Activated CD4-positive, CD25-positive, alpha-beta regulatory T cell treated with anti-CD3 and anti-CD28 coated beads, Interleukin-2, amount 50 U/mL, for 24 hours (primary cell): Measurements from ENCODE around the gene CMIP.

Experiments
- ATAC-seq, 2 donors: fragments of 150-1000 bp; cut with Tn5 transposase; one replicate each; pipeline ENCODE4 v1.10.0; 2021; ENCODE audit warnings: mild to moderate bottlenecking in 1 of 2, moderate library complexity in 1 of 2

CMIP gene

DNA sequence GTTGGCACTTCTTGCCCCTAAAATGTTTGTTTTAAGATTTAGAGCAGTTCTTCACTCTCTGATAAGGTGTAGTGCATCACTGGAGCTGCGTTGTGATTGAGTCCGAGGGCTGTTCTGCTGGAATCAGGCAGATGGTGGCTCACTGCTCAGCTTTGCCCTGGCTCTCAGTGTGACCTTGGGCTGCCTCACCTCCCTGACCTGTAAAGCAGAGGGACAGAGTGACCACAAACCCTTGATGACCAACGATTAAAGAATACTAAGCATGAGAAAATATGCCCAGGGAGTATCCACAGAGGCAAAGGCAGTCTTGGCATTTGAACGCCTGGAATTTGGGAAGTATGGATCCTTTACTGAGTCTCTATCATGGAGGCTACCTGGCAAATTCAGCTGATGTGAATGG, 18.1 kb downstream of the CMIP start:
- no peak for ATAC-seq

DNA sequence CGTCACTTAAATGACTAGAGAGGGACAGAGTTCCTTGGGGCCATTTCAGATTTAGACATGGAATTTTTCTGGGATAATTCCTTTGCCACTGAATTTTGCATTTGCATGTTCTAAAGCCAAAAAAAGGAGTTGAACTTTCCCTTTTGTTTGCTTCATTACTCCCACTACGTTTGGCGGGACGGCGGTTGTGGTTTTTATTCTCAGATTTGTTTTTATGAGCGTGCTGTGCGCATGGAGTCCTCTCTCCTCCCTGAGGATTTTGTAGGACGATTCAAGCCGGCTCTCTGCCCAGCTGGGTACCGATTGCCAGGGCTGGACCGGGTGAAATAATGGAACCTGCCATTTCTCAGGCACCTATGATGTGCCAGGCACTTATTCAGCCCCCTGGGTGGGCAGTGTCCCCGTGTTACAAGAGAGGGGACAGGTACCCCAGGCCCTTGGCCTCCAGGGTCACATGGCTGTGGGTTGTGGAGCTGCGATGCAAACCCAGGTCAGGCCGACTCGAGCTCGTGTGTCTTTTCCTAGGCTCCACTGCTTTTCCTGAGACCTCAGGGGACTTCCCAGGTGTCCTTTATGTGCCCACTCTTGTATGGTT, 18.8 kb downstream of the CMIP start:
- ATAC-seq, result no peak

DNA sequence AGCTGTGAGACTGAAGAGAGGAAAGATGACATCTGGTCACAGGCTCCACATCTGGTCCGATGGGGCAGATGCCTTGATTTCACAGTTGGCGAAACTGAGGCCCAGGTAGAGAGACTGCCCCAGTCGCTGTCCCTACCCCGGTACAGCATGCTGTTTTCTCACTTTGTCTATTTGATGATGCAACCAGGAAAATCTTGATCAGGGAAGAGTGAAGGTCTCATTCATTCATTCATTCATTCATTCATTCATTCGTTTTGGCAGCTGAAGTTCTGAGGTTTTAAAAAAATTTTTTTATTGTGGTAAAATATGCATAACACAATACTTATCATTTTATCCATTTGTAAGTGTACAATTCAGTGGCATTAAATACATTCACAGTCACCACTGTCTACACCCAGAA, 19.7 kb downstream of the CMIP start:
- ATAC-seq, result no peak

DNA sequence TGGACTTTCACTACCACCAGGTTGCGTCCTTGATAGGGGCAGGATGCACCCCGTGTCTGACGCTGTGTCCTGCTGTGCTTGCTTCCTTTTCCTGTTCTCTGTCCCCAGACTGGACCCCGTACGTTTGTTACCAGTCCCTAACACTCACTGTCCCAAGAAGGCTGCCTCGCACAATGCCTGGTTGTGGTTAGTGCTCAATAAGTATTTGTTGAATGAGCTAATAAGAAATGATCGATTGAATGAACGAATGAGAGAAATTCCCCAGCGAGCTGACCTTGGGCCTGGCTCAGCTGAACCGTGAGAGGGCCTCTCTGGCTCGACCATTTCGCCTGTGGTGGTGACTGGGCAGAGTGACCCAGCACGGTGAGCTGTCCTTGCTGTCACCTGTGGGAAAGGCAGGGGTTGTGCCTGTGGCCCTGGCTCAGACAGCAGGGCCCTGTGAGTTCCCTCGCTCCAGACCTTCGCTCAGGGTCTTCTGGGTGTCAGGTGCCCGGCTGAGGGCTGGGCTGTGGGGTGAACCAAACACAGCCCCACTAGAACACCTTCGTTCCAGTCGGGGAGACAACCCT, 20.9 kb downstream of the CMIP start:
- ATAC-seq, result no peak

DNA sequence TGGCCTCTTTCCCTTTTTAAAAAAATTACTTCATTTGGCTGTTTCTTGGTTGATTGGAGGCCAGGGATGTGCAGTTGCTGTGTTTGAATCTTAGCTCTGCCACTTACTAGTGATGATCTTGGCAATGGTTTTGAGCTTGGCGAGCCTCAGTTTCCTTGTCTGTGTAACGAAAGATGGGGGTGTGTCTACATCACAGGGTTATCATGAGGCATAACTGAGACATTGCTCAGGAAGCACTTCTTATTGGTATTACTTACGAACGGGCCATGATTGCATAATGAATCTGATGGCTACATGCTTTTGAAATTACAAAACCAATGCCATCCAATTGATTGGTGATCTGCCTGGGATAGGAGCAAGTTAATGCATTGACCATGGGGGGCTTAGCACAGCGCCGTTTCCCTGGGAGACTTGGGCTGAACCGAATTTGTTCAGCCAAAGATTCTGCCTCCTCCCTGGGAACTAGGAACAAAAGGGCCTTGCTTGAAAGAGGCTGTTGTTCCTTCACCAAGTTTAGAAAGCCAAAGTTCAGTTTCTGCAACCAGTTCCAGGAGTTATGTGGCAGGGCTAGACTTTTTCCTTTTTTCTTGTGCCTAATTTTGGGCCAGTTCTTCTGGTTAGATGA, 21.9 kb downstream of the CMIP start:
- ATAC-seq, result no peak

DNA sequence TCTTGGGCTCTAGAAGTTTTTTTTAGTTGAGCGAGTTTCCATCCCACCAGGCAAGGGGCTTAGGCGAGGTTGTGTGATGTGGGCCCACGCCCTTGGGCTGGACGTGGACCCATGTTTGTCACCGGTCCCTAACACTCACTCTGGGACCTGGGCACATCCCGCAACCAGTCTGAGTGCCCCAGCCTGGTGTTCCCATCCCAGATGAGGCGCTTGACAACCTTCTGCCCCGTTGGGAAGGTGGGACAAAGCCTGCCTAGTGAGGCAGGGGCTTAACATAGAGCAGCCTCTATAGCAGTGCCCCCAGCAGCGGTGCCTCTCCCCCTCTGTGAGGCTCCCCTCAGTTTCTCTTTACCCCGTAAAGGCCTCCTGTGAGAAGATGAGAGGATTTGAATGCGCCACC, 22.5 kb downstream of the CMIP start:
- ATAC-seq, result no peak

DNA sequence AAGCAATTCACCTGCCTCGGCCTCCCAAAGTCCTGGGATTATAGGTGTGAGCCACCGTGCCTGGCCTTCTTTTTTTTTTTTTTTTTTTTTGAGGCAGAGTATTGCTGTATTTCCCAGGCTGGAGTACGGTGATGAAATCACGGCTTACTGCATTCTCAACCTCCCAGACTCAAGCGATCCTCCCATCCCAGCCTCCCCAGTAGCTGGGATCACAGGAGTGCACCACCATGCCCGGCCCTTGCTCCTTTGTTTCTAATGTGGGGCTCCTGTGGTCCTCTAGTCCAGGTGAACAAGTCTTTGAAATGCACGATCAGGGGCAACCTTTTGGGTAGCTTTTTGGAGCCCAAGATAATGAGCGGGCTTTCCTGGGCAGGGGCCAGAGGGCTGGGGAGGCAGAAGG, 23.2 kb downstream of the CMIP start:
- no peak for ATAC-seq

DNA sequence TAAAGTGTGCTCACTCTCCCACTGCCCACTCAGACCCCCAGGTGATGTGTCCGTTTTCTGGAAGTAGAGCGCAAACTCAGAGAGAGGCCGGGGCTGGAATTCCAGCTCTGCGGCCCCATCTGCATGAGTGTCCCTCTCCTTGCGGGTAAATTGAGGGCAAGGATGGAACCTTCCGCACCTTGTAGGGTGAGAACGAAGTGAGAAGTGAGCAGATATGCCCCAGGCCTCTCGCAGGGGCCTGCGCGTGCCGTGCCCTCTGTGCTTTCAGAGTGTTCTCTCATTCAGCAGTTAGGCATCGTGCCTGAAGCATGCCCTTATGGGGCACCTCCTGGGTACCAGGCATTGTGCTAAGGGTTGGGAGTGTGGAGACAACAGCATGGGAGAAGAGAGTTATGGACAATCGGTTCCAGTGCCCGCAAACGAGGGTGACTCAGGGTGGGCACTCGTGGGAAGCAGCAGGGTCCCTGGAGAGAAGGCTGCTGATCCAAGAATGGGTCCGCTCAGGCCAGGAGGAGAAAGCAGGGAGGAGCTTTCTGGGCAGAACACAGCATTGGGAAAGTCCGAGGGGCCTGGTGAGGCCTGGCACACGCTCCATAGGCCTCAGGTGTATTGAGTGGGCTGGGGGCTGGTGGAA, 23.8 kb downstream of the CMIP start:
- no peak for ATAC-seq

DNA sequence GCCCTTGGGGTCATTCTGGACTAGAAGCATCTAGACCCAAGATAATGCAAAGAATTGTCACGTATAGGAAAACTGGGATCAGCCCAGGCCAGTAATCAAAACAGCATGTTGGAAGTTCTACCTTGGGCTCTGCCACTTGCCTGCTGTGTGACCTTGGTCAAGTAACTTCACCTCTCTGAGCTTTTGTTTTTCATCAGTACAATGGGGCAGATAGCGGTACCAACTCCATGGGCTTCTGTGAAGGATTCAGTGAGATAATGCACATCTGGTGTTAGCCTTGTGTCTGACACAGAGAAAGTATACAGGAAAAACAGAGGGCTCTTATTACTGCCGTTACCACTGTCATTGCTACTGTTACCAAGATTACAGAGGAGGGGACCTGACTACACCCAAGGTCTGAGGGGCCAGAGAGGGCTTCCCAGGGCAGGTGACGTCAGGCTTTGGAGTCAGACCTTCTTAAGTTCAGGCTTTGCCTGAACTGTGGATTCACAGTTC, 24.6 kb downstream of the CMIP start:
- ATAC-seq, result peak; percentile 33 to 50

DNA sequence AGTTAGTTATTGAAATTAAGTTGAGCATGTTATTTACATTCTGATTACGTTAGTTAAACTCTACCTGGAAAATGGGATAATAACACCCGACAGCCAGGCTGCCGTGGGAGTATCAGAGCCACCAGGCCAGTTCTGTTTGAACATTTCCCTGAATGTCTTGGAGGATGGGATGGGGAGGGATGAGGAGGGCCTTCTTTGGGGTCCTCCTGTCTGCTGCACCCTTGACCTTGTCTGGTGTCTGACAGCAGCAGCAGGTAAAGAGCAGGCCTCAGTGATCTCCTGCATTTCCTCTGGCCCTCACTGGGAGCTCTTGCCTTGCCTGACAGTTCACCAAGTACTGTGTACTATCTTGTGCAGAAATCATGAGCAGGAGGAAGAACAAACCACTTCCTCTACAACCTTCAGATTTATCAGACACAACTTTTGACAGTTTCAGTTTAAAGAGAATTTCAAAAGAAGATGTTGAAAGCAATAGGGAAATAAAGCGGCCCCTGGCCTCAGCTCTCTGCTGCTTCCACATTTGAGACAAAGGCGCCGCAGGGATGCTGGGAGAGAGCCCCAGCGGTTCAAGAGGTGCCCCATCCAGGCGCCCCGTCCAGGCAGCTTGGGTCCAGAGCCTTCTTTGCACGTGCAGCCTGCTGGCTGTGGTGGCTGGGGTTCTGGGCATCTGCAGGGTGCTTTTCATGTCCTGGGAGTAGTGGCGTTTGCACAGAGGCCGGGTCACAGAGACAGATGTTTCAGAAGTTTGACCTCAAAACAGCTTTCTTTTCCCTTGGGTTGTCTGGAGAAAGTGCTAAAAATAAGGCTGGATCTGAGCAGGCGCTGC, 25.3 kb downstream of the CMIP start:
- peak; percentile 77 to 82 for ATAC-seq

DNA sequence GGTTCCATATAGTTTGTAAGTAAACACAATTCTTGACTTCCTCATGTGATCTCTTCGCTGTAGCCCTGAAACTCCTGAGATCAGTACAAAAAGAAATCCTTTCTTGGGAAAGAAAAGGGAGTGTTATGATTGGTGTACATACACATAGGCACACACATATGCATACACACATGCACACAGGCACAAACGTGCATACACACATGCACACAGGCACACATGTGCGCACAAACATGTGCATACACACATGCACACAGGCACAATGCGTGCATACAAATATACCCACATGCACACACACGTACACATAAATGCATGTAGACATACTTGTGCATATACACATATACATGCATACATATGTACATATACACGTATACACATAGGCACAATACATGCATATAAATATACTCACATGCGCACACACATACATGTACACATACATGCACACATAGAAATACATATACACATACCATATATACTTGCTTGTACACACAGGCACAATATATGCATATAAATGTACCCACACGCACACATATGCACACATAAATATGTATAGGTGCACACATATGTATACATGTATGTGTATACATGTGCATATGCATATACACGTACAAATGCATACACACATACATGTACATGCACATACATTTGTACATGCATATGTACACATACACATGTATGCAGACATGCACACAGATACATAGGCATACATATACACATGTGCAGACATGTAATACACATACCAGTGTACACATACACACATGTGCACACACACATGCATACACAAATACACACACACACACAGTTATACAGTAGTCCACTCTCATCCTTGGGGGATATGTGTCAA, 26.4 kb downstream of the CMIP start:
- no peak for ATAC-seq

DNA sequence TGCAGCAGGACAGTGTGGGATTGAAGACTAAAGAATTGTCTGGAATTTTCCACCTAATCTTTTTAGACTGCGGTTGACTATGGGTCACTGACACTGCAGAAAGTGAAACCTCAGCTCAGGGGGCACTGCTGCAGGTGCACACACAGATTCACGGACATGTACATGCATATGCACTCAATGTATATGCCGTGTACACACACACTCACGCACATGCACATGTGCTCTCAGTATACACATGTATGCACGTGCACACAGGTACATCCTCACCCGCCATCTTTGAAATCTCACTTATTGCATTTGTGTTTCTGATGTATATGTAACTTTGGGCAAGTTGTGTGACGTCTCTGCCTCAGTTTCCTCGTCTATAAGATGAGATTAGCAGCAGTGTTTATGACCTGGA, 27.3 kb downstream of the CMIP start:
- ATAC-seq, result no peak

DNA sequence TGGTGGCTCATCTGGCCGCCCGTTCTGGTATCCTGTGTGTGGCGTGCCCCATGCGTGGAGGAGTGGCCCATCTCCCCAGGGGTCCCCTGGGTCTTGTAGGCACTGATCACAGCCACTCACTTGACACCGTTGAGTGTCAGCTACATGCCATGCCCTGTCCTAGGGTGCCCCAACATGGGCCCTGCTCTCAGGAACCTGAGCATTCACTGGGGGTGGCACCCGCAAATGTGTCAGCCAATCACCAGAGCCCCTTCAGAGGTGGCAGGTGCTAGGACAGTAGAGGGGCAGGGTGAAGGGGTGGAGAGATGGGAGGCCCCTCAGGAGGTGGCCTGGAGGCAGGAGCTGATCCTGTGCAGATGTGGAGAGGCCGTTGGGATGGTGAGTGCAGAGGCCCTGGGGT, 27.8 kb downstream of the CMIP start:
- ATAC-seq, result no peak

DNA sequence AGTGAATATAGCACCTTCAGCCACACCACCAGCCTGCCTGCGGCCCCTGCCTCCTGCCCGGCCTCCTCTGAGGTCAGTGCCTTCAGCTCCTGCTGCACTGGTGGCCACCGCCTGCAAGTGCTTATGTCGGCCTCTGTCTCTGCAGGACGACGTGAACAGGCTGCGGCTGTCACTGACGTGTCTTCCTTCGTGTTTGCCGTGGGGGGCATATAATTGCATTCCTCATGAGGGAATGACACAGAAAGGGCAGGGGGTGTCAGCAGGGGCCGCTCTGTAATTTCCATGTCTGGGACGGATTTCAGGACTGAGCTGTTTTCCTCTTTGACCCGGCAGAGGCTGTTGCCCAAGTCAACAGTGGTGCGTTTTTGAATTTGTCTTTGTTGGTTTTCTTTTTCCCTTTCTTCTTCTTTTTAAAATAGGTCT, 28.5 kb downstream of the CMIP start:
- ATAC-seq, result no peak

DNA sequence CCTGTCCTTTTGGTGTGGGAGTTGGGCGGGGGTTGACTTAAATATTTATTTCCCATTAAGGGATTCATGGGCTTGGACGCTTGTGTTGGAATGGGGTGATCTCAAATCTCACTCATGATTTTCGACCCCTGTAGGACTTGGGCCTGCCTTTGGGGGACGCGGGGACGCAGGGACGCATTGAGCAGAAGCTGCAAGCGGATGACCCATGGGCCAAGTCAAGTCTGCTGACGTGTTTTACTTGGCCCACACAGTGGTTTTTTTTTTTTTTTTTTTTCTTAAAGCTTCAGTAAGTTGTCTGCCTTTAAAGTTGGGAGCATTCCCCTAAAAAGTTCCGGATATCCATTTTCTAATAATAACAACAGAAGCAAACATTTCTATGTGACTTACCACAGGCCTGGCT, 28.9 kb downstream of the CMIP start:
- no peak for ATAC-seq

DNA sequence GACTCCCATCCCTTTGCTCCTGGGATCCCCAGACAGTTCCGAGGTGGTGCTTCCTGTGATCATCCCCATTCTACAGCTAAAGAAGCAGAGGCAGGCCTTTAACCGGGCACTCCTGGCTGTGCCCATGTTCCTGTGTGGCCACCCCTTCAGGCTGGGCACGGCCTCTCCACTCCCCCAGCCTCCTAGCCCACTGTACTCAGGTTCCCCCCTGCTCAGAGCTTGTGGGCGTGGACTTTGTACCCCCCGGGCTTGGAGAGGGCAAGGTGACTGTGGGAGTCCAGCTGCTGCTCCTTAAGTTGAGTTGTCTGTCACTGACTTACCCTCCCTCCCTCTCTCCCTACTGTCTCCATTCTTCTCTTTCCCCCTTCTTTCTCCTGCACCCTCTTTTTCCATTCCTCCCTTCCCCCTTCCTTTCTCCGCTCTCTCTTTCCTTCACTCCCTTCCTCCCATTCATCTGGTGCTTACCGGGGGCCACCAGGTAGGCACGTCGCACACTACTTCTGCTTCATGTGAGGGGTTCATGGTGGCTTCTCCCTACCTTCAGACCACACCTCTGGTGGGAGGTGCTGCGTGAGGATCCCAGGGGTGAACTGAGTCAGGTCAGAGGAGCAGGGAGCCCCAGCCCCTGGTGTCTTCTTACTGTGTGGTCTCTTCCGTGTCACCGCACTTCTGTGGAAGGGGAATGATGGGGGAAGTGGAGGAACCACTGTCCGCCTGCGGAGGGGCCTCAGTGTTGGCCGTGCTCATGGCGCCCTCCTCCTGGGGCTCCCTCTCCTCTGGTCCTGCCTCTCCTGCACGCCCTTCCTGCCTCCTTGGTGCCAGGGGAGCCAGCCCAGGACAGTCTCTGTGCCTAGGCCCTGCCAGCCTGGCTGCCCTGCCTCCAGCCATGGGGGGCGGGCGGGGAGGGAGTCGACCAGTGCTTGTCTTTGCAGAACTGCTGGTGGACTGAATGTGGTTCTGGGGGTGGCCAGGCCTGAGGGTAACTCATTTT, 29.7 kb downstream of the CMIP start:
- no peak for ATAC-seq

DNA sequence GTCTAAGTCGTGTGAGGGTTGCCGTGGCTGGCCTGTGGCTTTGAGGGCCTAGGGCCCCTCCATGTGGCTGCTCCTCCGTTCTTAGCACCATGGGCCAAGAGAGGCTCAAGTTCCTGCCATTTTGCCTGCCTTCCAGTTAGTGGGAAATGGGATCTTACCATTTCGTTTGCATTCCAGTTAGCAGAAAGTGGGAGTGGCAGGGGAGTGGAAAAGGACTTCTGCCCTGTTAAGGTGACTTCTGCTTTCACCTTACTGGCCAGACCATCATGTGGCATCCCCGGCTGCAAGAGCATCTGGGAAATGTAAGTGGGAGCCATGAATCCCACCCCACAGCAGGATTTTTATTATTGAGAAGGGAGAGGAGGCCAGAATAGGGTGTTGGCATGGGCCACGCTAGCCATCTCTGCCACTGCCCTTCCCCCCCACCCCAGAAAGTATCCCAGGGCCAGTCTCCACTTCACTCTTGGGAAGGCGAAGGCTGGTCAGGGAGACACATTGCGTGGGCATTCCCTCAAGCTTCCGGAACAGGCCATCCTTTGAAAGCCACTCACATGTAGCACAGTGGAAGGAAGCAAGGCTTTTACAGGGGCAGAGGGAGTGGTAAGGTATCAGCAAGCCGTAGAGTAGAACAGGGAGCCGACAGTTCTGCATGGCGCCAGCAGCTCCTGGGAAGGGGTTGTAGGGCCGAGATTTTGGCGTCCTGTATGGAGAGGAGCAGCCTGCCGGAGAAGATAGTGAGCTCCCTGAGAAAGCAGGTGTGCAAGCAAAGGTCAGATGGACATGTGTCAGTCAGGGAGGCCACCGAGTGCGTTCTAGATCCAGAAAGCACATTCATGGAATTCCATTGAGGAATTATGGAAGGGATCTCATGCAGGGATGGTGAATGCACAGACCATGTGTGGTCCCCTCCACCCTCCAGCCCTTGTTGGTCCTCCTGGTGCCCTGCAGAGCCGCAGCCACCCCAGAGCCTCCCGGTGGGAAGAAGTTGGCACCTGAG, 33.4 kb downstream of the CMIP start:
- no peak for ATAC-seq

DNA sequence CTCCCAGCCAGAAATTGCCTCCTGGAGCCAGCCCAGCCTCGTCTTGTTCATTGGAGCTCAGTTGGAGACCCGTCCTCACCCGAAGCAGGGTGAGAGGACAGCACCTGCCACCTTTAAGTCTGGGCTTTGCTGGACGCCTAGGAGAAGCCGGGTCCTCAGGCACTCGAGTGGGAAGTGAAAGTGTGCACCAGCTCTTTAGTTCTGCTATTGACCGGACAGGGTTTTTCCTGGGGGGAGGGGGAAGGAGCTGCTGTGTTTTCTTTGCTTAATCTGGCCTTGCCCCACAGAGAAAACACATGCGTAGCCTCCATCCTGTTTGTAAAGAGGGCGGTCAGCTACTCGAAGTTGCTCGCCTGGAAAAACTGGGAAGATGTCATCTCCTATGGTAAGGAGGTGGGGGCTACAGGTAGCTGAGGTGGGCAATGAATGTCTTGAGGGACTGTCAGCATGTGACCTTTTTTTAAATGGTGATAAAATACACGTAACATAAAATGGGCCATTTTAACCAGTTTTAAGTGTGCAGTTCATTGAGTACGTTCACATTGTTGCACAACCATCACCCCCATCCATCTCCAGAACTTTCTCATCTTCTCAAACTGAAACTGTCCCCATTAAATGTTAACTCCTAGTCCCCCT, 34.4 kb downstream of the CMIP start:
- peak in 1 of 2 donors; percentile 51 for ATAC-seq

DNA sequence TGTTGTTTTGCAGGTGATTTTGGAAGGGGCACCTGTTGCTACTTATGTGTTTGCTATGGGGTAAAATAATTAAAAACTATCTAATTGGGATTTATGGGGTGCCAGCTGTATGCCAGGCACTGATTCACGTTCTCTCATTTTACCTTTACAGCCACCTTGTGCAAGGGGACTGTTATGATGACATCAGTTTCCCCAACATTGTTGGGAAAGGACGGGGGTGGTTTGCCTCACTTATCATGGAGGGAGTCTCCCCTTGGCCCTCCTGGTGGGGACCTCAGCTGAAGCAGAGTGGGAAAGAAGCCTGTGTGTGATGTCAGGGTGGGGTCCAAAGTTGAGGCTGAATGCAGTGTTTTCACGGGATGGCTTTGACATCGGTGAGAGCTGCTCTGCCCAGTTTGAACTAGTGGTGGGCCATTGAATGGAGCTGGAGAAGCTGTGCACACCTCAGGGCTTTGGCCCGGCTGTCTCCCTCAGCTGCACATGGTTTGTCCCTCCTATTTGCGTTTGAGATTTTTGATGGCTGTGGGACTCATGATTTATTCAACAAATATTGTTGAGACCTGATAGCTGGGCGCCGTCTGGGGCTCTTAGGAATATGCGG, 36.1 kb downstream of the CMIP start:
- ATAC-seq, result no peak
